NCI-H1417 treated with DMSO at 0.1 percent for 48 hours (cell line): Measurements from ENCODE around the gene P2RX6.
"Not testable (repeated sequence)": the region's sequence is repeated elsewhere in the genome, so short reads cannot be mapped to it uniquely, and the experiment has no call there.

Source experiments
- DNase-seq: peaks from one replicate; lab custom pipeline; 2025; lab: John Stamatoyannopoulos, UW

P2RX6 gene

DNA sequence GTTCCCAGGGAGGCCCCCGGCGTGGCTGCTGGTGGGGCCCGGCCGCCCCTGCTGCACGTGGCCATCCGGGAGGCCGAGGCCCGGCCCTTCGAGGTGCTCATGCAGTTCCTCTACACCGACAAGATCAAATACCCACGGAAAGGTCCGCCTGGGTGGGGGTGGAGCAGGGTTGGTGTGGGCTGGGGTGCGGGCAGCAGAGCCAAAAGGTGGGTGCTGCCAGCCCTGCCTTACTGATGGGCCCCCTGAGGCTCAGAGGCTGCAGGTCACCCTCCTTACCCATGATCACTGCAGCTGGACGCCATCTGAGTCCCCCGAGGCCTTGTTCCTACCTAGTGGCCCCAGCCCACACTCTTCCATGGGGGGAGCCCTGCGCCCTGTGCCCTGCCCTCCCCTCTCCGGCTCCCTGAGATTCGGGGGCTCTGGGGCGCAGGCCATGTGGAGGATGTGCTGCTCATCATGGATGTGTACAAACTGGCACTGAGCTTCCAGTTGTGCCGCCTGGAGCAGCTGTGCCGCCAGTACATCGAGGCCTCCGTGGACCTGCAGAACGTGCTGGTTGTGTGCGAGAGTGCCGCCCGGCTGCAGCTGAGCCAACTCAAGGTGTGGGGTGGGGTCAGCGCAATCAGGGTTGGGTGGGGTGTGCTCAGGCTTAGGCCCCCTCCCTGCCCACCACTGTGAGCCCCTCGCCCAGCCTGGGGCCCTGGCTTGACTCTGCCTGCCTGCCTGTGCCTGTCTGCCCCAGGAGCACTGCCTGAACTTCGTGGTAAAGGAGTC is 20.6 kb upstream of the P2RX6 start:
- no peak for DNase-seq

DNA sequence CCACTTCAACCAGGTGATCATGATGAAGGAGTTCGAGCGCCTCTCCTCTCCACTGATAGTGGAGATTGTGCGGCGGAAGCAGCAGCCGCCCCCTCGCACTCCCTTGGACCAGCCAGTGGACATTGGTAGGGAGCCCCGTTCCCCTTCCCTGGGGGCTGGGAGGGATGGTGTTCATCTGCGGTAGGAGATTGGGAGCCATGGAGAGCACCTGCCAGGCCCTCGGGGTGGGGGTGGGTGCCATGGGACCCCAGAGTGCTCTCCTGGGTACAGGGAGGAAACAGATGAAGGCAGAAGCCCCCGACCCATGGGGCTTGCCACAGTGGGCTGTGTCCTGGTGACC is 20.1 kb upstream of the P2RX6 start:
- no peak for DNase-seq

DNA sequence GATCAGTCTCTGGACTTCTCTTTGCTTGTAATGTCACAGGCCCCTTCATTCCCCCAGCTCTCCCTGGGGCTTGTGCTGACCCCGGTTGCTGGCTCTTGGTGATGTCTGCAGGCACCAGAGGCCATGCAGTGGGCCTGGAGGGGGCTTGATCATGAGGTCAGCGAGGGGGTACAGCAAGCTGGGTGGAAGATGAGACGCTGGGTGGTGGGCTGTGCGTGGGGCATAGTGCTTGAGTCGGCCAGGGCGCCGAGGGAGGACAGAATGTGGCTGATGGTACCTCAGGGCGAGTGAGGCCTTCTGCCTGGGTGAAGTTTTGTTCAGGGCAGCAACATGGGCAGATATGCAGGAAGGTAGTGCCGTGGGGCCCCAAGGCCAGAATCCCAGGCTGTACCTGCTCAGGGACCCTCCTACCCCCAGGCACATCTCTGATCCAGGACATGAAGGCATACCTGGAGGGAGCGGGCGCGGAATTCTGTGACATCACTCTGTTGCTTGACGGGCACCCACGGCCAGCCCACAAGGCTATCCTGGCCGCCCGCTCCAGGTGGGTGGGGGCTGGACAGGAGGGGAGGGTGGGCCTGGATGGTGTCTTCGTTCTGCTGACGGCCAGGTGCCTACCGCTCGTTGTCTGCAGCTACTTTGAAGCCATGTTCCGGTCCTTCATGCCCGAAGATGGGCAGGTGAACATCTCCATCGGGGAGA is 19.5 kb upstream of the P2RX6 start:
- DNase-seq = no peak

DNA sequence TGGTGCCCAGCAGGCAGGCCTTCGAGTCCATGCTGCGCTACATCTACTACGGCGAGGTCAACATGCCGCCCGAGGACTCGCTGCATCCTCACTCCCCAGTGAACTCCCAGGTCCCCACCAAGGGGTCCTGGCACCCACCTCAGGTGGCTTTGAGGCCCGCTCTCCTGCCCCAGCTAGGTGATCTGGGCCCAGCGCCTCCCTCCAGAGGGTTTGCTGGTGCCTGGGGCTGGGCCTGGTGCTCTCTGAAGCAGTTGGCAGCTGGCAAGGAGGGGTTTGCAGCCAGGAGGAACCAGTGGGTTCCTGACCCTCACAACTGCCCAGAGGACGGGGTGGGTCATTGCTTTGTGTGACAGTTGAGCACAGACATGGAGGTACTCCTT is 18.9 kb upstream of the P2RX6 start:
- no peak for DNase-seq

DNA sequence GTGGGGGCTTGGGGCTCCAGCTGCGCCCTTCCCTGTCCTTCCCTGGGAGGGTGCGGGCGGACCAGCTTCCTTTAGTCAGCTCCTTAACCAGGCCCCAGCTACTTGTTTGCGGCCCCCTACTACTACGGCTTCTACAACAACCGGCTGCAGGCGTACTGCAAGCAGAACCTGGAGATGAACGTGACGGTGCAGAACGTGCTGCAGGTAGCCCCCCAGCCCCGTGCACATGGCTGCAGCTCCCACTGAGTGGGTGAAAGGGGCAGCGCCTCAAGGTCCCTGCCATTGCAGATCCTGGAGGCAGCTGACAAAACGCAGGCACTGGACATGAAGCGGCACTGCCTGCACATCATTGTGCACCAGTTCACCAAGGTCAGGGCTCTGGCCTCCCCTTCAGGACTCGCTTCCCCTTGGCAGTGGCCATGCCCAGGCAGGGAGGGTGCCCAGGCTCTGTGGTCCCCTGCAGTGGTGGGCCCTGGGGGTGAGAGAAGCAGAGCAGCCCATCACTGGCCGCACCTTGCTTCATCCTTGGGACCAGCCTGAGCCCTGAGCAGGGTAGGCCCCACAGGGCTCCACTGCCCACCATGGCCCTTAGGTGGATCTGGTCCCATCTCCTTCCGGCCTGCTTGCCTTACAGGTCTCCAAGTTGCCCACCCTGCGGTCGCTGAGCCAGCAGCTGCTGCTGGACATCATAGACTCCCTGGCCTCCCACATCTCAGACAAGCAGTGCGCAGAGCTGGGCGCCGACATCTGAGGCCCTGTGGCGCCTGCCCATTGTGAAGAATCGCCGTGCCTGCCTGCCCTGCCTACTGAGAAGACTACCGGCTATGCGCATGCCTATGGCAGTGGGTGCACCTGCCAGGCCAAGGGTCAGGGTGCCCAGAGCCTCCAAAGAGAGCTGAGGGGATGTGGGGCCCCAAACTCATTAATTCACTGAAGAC is 18.1 kb upstream of the P2RX6 start:
- no peak for DNase-seq

DNA sequence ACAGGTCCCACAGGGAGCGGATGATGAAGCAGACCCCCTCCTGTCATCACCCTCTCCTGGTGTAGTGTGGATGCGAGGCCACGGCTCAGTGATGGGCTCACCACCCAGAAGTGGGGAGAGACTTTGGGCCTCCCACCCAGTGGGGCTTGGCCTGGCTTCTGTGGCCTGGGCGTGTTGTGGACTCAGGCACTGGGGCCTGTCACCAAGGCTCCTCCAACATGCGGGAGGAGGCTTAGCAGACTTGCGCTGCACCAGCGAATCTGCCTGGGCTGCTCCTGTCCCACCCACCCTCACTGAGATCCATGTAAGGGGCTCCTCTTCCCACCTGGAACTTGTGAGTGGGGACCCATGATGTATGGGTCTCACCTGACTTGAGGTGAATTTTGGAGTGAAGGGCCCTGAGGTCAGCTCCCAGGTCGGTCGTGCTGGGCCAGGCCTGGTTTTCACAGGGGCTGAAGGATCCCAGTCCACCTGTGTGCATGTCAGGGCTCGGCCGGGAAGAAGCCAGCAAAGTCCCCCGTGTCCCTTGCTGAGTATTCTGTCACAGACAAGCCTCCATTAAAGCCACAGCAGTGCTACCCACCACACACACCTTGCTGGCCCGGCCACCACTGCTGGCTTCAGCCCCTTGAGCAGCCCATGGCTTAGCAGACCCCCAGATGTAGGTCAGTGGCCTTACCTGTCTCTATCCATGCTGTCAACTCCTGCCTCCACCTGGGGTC is 17.3 kb upstream of the P2RX6 start:
- DNase-seq = no peak

DNA sequence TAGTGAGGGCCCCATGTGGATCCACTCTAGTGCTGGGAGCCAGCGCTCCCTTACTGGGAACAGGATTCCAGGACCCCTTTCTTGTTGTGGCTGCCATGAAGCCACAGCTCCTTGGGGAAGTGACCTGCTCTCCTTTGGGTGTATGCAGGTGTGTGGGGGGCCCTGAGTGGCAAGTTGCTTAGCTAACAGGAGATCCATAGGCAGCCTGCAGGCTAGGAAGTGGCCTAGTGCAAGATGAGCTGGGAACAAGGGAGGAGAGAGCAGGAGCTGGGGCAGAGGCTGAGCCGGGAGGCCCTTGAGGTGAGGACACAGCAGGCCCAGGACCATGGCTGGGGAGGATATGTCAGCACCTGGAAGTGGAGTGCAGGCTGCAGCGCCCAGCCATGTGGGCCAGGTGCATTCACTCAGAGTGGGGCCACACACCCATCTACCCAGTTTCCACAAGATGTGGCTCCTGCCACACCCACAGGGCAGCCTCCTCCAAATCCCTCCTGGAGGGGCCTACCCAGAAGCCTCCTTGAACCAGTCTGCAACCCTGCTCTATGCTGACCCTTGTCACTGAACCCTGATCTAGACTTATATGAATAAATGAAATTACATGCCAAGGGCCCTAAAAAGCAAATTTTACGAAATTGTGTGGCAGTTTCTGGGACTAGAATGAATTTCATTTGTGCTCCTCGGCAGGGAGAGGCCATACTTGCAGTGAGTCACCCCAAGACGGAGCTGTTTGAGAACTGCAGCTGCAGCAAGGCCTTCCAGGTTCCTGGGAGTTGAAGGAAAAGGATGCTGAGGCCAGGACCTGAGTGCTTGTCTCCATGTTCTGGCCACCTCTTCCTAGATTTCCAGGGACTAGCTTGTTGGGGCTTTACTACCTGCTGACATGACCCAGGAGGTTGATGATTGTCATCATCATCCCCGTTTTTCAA is 16.3 kb upstream of the P2RX6 start:
- DNase-seq = no peak

DNA sequence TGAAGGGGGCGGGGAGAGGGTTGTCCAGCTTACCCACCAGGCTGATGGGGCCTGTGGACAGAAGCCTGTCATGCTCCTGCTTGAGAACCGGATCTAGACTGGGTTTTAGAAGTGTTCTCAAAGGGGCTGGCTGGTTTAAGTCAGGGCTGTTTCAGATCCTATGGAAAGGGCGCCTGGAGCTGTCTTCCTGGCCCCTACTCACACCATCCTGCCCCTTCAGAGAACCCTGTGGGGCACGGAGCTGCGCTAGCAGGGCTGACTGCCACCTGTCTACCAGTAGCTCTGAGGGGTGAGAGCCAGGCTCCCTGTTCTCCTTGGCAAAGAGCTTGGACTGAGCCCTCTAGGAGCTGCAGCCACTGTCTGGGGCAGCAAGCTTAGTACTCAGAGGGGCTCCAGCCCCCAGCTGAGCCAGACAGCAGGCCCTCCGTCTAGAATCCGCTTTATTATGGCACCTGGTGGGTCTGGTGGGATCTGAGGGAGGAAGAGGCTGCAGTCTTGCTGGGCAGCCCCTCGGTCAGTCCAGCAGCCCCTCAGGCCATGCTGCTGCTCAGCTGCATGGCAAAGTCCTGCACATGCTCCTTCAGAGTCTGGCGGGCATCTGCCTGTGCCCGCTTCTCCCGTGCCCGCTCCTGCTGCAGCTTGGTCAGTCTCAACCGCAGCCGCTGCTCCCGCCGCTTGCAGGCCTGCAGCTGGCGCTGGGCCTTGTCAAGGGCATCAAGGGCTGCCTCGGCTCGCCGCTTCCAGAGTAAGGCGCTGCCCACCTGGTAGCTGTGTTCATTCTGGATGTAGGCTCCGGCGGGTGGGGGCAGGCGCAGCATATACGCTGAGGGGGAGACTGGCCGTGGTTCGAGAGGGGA is 15.4 kb upstream of the P2RX6 start:
- DNase-seq = no peak

DNA sequence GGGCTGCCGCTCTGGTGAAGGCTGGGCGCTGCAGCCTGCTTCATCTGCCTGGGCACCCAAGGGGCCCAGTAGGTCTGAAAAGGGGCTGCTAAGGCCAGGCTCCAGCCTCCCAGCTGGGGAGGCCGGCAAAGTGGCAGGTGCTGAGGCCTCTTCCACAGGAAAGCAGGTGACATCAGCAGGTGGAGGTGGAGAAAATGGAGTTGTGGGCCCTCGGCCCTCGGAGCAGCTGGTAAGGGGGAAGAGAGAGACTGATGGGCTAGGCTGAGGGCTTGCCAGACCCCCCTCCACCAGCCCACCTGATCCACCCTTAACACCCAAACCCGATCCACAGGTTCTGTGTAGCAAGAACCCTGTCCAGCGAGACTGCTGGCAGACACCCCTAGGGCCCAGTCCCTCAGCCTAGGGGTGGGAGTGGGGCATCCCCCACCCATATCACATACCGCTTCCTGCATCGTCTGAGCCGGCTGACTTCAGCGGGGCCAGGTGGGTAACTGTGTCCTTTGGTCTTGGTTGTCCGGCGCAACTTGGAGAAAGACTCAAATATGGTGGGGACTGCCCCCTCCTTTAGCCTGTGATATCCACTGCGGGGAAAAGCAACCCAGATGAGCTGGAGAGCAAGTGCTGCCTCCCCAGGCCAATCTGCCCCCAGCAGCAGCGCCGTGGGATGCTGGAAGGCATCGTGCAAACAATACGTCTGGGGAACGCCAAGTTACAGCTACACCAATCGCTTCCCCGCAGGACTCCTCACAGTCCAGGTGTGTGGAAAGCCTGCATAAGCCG is 14.6 kb upstream of the P2RX6 start:
- DNase-seq = no peak

DNA sequence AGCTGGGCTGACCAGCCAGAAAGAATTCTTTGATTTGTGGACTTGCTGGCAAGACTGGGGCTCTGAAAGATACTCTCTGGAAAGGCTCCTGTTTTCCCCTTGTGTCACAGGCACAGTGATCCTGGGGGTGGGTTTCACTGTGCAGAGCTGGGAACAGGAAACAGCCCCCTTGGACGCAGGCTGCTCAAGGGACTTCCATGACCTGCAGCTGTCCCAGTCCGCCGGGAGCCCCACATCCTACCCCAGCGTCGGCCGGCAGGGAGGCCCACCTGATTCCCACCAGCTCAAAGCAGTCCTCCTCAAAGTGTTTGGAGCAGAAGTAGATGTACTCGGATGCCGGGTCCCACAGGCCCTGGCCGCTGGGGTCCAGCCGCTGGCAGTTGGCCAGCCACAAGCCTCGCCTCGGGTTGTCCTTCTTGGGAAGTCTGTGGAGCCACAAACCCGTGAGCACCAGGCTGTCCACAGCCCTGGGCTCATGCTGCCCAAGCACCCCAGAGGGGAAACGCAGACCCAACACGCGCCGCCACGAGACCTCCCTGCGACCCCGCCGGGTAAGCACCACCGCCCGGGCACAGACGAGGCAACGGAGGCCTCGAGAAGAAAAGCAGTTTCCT is 13.9 kb upstream of the P2RX6 start:
- no peak for DNase-seq

DNA sequence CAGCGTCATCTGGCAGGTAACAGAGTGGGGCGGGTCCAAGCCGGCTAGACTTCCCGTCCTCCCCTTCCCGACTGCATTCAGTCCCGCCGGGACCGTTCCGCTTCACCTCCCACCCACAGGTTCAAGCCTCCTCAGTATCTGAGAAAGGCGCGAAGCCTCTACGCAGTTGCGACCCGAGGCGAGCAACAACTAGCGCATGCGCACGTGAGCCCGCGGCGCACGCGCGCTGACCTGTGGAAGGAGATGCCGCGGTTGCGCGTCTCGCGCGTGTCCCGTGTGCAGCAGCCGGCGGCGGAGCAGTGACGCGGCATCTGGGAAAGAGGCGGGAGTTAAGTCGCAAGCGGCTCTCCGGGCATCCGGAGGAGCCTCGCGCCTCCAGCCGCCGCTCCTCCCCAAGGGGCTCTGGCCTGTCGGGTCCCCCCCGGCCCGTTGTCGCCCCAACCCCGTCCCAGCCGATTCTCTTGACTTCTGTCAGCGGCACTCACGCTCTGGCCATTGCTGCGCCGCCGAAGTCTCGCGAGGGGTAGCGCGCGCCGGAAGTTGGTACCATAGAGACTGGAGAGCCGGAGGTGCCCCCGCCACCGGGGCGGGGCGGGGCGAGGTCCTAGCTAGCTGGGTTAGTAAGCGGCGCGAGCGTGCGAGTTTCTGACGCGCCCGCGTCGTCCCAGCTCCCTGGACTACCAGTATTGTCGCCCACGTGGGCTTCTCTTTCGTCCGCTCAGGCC is 13.2 kb upstream of the P2RX6 start, which contains the start of gene THAP7:
TSS of gene THAP7 (minus strand) at position 518 of the 725 bp plus-strand sequence. CDS start at position 311, 207 bp downstream.
- peak; percentile 66 for DNase-seq

DNA sequence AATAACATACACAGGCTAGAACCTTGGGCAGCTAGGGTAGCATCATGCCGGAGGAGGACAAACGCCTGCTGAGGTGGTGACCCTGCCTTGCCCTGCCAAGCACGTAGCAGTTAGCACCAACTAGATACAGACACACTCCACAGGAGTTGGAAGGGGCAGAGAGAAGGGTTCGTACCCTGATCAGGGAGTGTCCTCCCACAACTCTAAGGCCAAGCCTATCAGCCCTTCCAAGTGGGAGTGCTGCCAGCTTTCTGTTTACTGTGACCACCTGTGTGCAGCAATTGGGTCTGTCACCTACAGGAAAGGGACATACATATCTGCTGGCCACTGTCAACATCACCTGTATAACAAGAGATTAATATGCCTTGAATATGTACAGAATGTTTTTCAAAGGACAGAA is 11.2 kb upstream of the P2RX6 start:
- no peak for DNase-seq

DNA sequence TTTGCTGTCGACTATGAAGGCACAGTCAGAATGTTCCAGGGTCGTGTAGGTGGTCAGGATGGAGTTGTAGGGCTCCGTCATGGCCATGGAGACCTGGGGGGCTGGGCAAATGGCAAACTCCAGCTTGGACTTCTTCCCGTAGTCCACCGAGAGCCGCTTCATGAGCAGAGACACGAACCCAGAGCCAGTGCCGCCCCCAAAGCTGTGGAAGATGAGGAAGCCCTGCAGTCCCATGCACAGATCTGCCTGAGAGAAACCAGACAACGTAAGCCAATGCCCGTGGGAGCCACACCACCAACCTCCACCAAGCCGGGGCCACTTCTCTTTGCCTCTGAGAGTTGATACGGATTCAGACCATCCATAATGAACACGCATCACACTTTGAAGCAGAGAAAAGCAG is 5.8 kb upstream of the P2RX6 start:
- not testable (repeated sequence) for DNase-seq

DNA sequence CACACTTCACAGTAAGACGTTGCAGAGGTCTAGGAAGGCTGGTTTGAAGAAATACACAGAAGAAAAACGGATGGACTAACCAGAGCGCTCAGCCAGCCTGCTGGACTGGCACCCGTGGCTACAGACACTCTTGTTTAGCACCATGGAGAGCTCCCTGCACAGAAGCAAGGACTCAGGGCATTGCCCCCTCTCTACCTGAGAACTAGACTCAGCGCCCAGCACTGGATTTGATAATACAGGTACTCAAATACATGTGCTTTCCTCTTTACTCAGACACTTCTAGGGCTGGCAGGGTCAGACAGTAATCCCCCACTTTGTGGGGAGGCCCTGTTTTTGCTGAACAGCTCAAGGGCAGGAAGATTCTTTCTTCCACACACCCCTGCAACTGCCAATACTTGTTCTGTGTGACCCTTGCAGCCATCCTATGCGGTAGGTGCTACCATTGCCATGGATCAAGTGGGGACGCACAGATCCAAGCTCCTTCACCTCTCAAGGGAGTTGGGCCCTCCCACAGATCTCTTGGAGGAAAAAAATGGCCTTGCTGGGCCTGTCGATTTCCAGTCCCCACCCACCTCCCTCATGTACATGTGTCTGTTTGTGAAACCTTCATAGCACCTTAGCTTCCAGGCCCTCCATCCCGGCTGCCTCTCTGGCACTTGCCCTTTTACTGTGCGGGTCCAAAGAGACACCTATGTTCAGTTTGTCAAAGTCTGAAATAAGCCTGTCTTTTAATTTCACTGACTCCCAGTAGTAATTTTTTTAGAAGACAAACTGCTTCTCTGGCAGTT is 5.1 kb upstream of the P2RX6 start:
- no peak for DNase-seq

DNA sequence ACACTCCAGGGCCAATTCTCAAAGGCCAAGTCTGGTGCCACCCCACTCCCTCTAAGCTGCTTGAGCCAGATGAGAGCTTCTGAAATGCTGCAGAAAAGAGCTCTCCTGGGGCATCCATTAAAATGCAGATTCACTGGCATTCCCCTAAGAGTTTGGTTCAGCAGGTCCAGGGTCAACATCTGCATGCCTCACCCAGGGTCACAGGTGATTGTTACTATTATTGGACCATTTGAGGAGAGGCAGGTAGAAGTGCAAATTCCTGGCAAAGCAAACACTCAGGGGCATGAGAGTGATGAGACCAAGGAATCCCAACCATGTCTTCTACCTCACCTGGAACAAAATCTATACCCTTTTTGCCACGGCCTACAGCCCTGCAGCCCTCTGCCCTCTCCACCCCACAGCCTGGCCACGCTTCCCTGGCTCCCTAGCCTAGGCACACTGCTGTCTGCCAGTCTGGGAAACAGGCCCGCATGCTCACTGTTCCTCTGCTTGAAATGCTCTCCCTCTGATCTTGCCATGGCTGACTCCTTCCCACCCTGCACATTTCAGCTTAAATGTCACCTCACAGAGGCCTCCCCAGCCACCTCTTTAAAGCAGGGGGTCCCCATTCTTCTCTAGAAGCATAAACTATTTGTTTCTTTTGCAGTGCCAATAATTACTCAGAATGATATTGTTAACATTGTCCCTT is 4.4 kb upstream of the P2RX6 start:
- no peak for DNase-seq
